K562 (cell line): ENCODE data around the gene UBXN11. TPM values are rescaled to one million over a fixed set of nuclear protein-coding genes. Genes with fewer than 3 reads are reported as not detected.

ENCODE experiments used
- ATAC-seq: fragments of 200-7000 bp; cut with Tn5 transposase; 3 replicates; pipeline ENCODE4 v1.9.1; 2020; ENCODE audit warnings: moderate library complexity
- BruUV-seq: library from RNA; stranded (reverse); fragments of 400-500 nt; replicated peaks from 2 replicates; lab custom pipeline; 2021; lab: Mats Ljungman, UMichigan
- CTCF ChIA-PET: fragments of 300-600 bp; formaldehyde crosslinking; extraction: SDS; loops from one replicate; lab custom pipeline; 2021; ENCODE audit warnings: low intra/inter-chr PET ratio; lab: Yijun Ruan, JAX
- POLR2A ChIA-PET: fragments of 300-600, 350-650 bp; sonication (Branson Sonifier 250); formaldehyde crosslinking; extraction: SDS; loops from one replicate; lab custom pipeline; 2021; ENCODE audit warnings: antibody characterized with exemption, inconsistent platforms; lab: Yijun Ruan, JAX
- DNase-seq, 4 experiments: peaks; one replicate each; pipeline versions ENCODE4 v3.0.0 to v3.0.0-alpha.2; 2011 to 2018; ENCODE audit warnings: low spot score in 3 of 4, mixed read lengths in 3 of 4; ENCODE audit errors: extremely low read depth in 1 of 4
- FAIRE-seq: peaks from 2 replicates; lab custom pipeline; 2011; peaks lifted over from hg19 to GRCh38; lab: Jason Lieb, UNC
- H2AFZ ChIP-seq: 2 replicates; pipeline ENCODE4 v1.6.0; 2011; ENCODE audit warnings: low read depth, low read length, control low read depth, inconsistent platforms
- H3K27ac ChIP-seq: fragments of 200-600 bp; 3 replicates; pipeline ENCODE4 v1.8.0; 2011; ENCODE audit warnings: low read depth, mild to moderate bottlenecking, control low read depth, inconsistent platforms, low read length, moderate library complexity, mixed read lengths; ENCODE audit errors: extremely low read depth
- H3K27me3 ChIP-seq, 2 experiments: fragments of 300-600 bp in 1 of 2; 2 replicates in 1 of 2; 3 replicates in 1 of 2; pipeline versions ENCODE4 v1.6.0 to v1.8.0; 2011; ENCODE audit warnings: inconsistent platforms in 2 of 2, low read length in 2 of 2, mild to moderate bottlenecking in 1 of 2, mixed read lengths in 1 of 2, moderate library complexity in 1 of 2; ENCODE audit not compliant: control insufficient read depth in 2 of 2, insufficient read depth in 2 of 2
- H3K36me3 ChIP-seq: fragments of 300-600 bp; 3 replicates; pipeline ENCODE4 v1.8.0; 2011; ENCODE audit warnings: mild to moderate bottlenecking, low read length, inconsistent platforms; ENCODE audit not compliant: control insufficient read depth, insufficient read depth
- H3K4me1 ChIP-seq, 2 experiments: fragments of 200-600 bp in 1 of 2; replicated peaks in 1 of 2; 2 replicates in 1 of 2; 3 replicates in 1 of 2; pipeline versions ENCODE4 v1.5.1 to v1.8.0; 2011; ENCODE audit warnings: inconsistent platforms in 2 of 2, low read length in 2 of 2, mild to moderate bottlenecking in 1 of 2, mixed read lengths in 1 of 2, moderate library complexity in 1 of 2; ENCODE audit not compliant: control insufficient read depth in 2 of 2, insufficient read depth in 2 of 2
- H3K4me2 ChIP-seq: 2 replicates; pipeline ENCODE4 v1.6.1; 2011; ENCODE audit warnings: low read length, control low read depth, inconsistent platforms, mixed read lengths; ENCODE audit not compliant: insufficient read depth
- H3K4me3 ChIP-seq: fragments of 200-600 bp; sonication (generic), shearing (Covaris generic); 2 replicates; pipeline ENCODE4 v1.5.1; 2016; ENCODE audit warnings: control low read depth, inconsistent platforms
- H3K79me2 ChIP-seq: fragments of 200-600 bp; 3 replicates; pipeline ENCODE4 v1.8.0; 2011; ENCODE audit warnings: low read length, inconsistent platforms; ENCODE audit not compliant: control insufficient read depth, insufficient read depth
- H3K9ac ChIP-seq, 2 experiments: 2 replicates each; pipeline versions ENCODE4 v1.6.0 to v1.6.1; 2011; ENCODE audit warnings: low read depth in 2 of 2, low read length in 2 of 2, control low read depth in 1 of 2, inconsistent platforms in 1 of 2, mild to moderate bottlenecking in 1 of 2, mixed read lengths in 1 of 2; ENCODE audit not compliant: insufficient read depth in 1 of 2
- H3K9me1 ChIP-seq: one replicate; pipeline ENCODE4 v1.6.0; 2011; ENCODE audit warnings: inconsistent platforms, mild to moderate bottlenecking, low read length, moderate library complexity; ENCODE audit not compliant: control insufficient read depth, insufficient read depth
- H3K9me3 ChIP-seq: replicated peaks from 2 replicates; pipeline ENCODE4 v1.5.1; 2011; ENCODE audit warnings: low read depth, low read length, inconsistent platforms; ENCODE audit not compliant: control insufficient read depth, insufficient read depth
- H4K20me1 ChIP-seq: replicated peaks from 2 replicates; pipeline ENCODE4 v1.6.1; 2011; ENCODE audit warnings: low read length, inconsistent platforms, mixed read lengths; ENCODE audit not compliant: control insufficient read depth, insufficient read depth
- BMI1 ChIP-seq: fragments of 150-350 bp; IDR thresholded peaks from 2 replicates; pipeline ENCODE4 v1.6.1; 2014; ENCODE audit warnings: low read length
- BRCA1 ChIP-seq, 2 experiments: fragments of 450-650 bp in 1 of 2; sonication (generic) in 1 of 2; formaldehyde crosslinking in 1 of 2; IDR thresholded peaks; 2 replicates each; pipeline versions ENCODE4 v1.5.0 to v1.6.1; 2017 to 2020; ENCODE audit warnings: mild to moderate bottlenecking in 1 of 2, missing genetic modification reagents in 1 of 2
- CAMTA2 ChIP-seq: fragments of 250-450 bp; sonication (Bioruptor Pico); conservative IDR thresholded peaks from 2 replicates; pipeline ENCODE4 v1.5.1; 2022
- ELK3 ChIP-seq: fragments of 450-650 bp; formaldehyde crosslinking; IDR thresholded peaks from 2 replicates; pipeline ENCODE4 v1.4.0; 2020; ENCODE audit warnings: mild to moderate bottlenecking
- HES1 ChIP-seq: fragments of 450-650 bp; IDR thresholded peaks from 2 replicates; pipeline ENCODE4 v1.6.1; 2016; ENCODE audit warnings: low read depth, mild to moderate bottlenecking, moderate library complexity
- LEF1 ChIP-seq: fragments of 450-650 bp; IDR thresholded peaks from 2 replicates; pipeline ENCODE4 v1.6.1; 2016; ENCODE audit warnings: mild to moderate bottlenecking
- NR0B1 ChIP-seq: fragments of 450-650 bp; IDR thresholded peaks from one replicate; pipeline ENCODE4 v1.6.1; 2018; ENCODE audit warnings: mild to moderate bottlenecking, moderate library complexity; ENCODE audit not compliant: partially characterized antibody
- POLR2A ChIP-seq: fragments of 450-650 bp; conservative IDR thresholded peaks from 2 replicates; pipeline ENCODE4 v1.6.1; 2016
- PREB ChIP-seq: sonication (generic); formaldehyde crosslinking; IDR thresholded peaks from 2 replicates; pipeline ENCODE4 v1.8.1; 2023; ENCODE audit warnings: mild to moderate bottlenecking, missing genetic modification reagents
- RHOXF2B ChIP-seq: fragments of 250-450 bp; sonication (Bioruptor Pico); conservative IDR thresholded peaks from 2 replicates; pipeline ENCODE4 v1.5.1; 2021
- UBTF ChIP-seq, 2 experiments: IDR thresholded peaks; 2 replicates each; pipeline ENCODE4 v1.6.1; 2012; ENCODE audit warnings: improper control_type of control experiment in 2 of 2, low read depth in 2 of 2, low read length in 2 of 2, borderline replicate concordance in 1 of 2
- ZBTB43 ChIP-seq: sonication (generic); formaldehyde crosslinking; IDR thresholded peaks from 2 replicates; pipeline ENCODE4 v1.8.0; 2023; ENCODE audit warnings: mild to moderate bottlenecking, missing genetic modification reagents
- ZNF384 ChIP-seq: IDR thresholded peaks from 2 replicates; pipeline ENCODE4 v1.6.1; 2012; ENCODE audit warnings: low read depth, low read length, improper control_type of control experiment
- WGBS: fragments of 100-300 bp; shearing (Covaris generic); methylation state at CpG from one replicate; pipeline ENCODE4 v1.1.6; 2016; ENCODE audit warnings: low coverage, mixed read lengths; ENCODE audit not compliant: insufficient coverage; ENCODE audit errors: missing lambda C conversion rate; 5-methylcytosine and 5-hydroxymethylcytosine counted together
- in situ Hi-C: fragments of 300-500 bp; cut with MboI; formaldehyde crosslinking; loops from 4 replicates; pipeline ENCODE4 v1.15.0; 2018; ENCODE audit warnings: inconsistent platforms, mixed read lengths
- intact Hi-C: fragments of 100-400 bp; cut with micrococcal nuclease; formaldehyde crosslinking; loops from 2 replicates; pipeline ENCODE4 v1.14.2; 2022
- polyA plus RNA-seq, 8 experiments: library from polyadenylated mRNA; depleted of rRNA in 4 of 8; stranded (reverse) in 5 of 8; unstranded in 3 of 8; fragments of >200 nt; fragmentation: Nextera tagmentation in 2 of 8; fragmentation: Illumina TruSeq in 1 of 8; extraction: Ambion mirVana in 2 of 8; extraction: Trizol in 1 of 8; gene quantifications; 2 replicates each; pipeline versions ENCODE4 v1.2.1 to v1.2.3, GENCODE V29; 2011 to 2014; ENCODE audit warnings: inconsistent platforms in 1 of 8, missing spikeins in 1 of 8
- total RNA-seq, 7 experiments: library from RNA; depleted of rRNA in 6 of 7; stranded (reverse); fragments of >200 nt in 6 of 7; fragmentation: Illumina TruSeq in 2 of 7; extraction: Trizol in 2 of 7; gene quantifications; 2 replicates each; pipeline versions ENCODE4 v1.2.1 to v1.2.3, GENCODE V29; 2011 to 2021; ENCODE audit warnings: low replicate concordance in 1 of 7

Gene UBXN11
- total and polyA plus RNA-seq, 9 of the 15 experiments (the other 6 are each of a cell fraction or from before 2014, with no cell fraction given): 0.48 to 34.3 (median 11.3) TPM

GRCh38 chr1:26265405-26265804 is 41.0 kb downstream of the UBXN11 start:
- BruUV-seq: no TSS peak
- H3K27ac ChIP-seq: no peak overlapping the region
- CTCF ChIA-PET: no interaction called here
- H3K4me2 ChIP-seq: no peak overlapping the region
- TF ChIP-seq POLR2A: no peak
- no peak for TF ChIP-seq NR0B1
- no peak for TF ChIP-seq UBTF (IDR thresholded peaks at IDR 0.05; ENCODE audit: borderline replicate concordance in 1 of 2, low read depth in 2 of 2, low read length in 2 of 2)
- TF ChIP-seq LEF1: no peak
- TF ChIP-seq PREB: no peak
- TF ChIP-seq BRCA1 (IDR thresholded peaks at IDR 0.05): no peak
- no peak for TF ChIP-seq BRCA1 (CRISPR knock-in tag; IDR thresholded peaks at IDR 0.05)
- TF ChIP-seq CAMTA2 (CRISPR knock-in tag): no peak
- no peak for TF ChIP-seq ELK3 (CRISPR knock-in tag)
- no peak for TF ChIP-seq HES1
- no peak for TF ChIP-seq ZBTB43
- TF ChIP-seq RHOXF2B (CRISPR knock-in tag): no peak
- no peak for TF ChIP-seq BMI1
- TF ChIP-seq ZNF384: no peak
- TF ChIP-seq, all 486 proteins: peak for 0
- Histone ChIP-seq H3K9ac (no peak overlapping the region), H3K79me2 (peaks cover 17% of the 10 kb centered on the region; the same call in 1 of the 3 replicates), H3K9me1 (no peaks in the 10 kb centered on the region), H4K20me1 (no peaks in the 10 kb centered on the region), H3K36me3 (peaks cover 97% of the 10 kb centered on the region), H3K27me3 (no peaks in the 10 kb centered on the region), H3K4me1 (no peaks in the 10 kb centered on the region; a peak in 1 of 5 replicates), H3K9me3 (peaks cover 7% of the 10 kb centered on the region; the same call in 1 of the 2 replicates), H2AFZ (no peak overlapping the region), H3K4me3 (no peak overlapping the region)
- FAIRE-seq: no peak
- intact Hi-C loops (no loop called here), in situ Hi-C loops (no loop called here)
- WGBS: 93% methylated on average over 1 of the region's 1 CpG
- no peak for DNase-seq
- POLR2A ChIA-PET: no interaction called here
- ATAC-seq: no peak
